Measurements from ENCODE around the gene NUCB1. TPM values are rescaled to one million over a fixed set of nuclear protein-coding genes. Genes with fewer than 3 reads are reported as not detected.

Gene NUCB1
- total RNA-seq, 1 experiment from 2014 or later, result 153 TPM

- H3K27me3 Mint-ChIP-seq (ENCODE audit: low read depth), result peaks cover 19% of the 10 kb centered on the region
- H3K27ac Mint-ChIP-seq, result no peak overlapping the region
- CTCF ChIA-PET, result interaction anchor here (1.2 to 1.9 kb wide), 2 partner anchors 20 to 43 kb away, joined by 3 to 8 read pairs; partner anchors contain the start of gene RUVBL2
- DNase-seq (ENCODE audit: low spot score), result no peak
- no peak overlapping the region for H3K4me3 Mint-ChIP-seq
- H3K36me3 Mint-ChIP-seq, result peaks cover 8% of the 10 kb centered on the region
- H3K4me1 Mint-ChIP-seq, result peaks cover 10% of the 10 kb centered on the region
- POLR2A ChIA-PET, result no interaction called here
- no peak for ATAC-seq
- no peaks in the 10 kb centered on the region for H3K9me3 Mint-ChIP-seq
- no peak for TF ChIP-seq TEAD1 (CRISPR knock-in tag; IDR thresholded peaks at IDR 0.05)
- no peak for TF ChIP-seq CBFB (CRISPR knock-in tag; IDR thresholded peaks at IDR 0.05; ENCODE audit: low read depth)
- no peak for TF ChIP-seq ZNF263 (CRISPR knock-in tag; IDR thresholded peaks at IDR 0.05; ENCODE audit: low read depth)
- no peak for TF ChIP-seq IRF1 (CRISPR knock-in tag; IDR thresholded peaks at IDR 0.05)
- TF ChIP-seq GABPB1 (CRISPR knock-in tag; IDR thresholded peaks at IDR 0.05), result no peak
- TF ChIP-seq USF2 (CRISPR knock-in tag; IDR thresholded peaks at IDR 0.05), result no peak
- TF ChIP-seq ZNF416 (CRISPR knock-in tag; IDR thresholded peaks at IDR 0.05), result no peak
- no peak for TF ChIP-seq RELA (CRISPR knock-in tag; IDR thresholded peaks at IDR 0.05; ENCODE audit: borderline replicate concordance)
- no peak for TF ChIP-seq ZNF281 (CRISPR knock-in tag; IDR thresholded peaks at IDR 0.05)
- no peak for TF ChIP-seq KAT7 (CRISPR knock-in tag; IDR thresholded peaks at IDR 0.05; ENCODE audit: borderline replicate concordance)
- TF ChIP-seq SMAD4 (CRISPR knock-in tag; IDR thresholded peaks at IDR 0.05), result no peak
- TF ChIP-seq USF1 (CRISPR knock-in tag; IDR thresholded peaks at IDR 0.05), result no peak
- no peak for TF ChIP-seq ZNF138 (CRISPR knock-in tag; conservative IDR thresholded peaks at IDR 0.05)
- no peak for TF ChIP-seq RORB (CRISPR knock-in tag; IDR thresholded peaks at IDR 0.05)
- TF ChIP-seq NR1H2 (CRISPR knock-in tag; IDR thresholded peaks at IDR 0.05), result no peak
- TF ChIP-seq ATF6 (CRISPR knock-in tag; IDR thresholded peaks at IDR 0.05), result no peak
- no peak for TF ChIP-seq MXD4 (CRISPR knock-in tag; IDR thresholded peaks at IDR 0.05; ENCODE audit: borderline replicate concordance)
- no peak for TF ChIP-seq ZNF425 (CRISPR knock-in tag; conservative IDR thresholded peaks at IDR 0.05)
- no peak for TF ChIP-seq ETV6 (CRISPR knock-in tag; IDR thresholded peaks at IDR 0.05)
These were observed 50.9 kb downstream of the NUCB1 start for GRCh38 chr19:48950830-48951519.

Measured in WTC11 (cell line).